OCI-LY7 (cell line): ENCODE results near the gene FERMT3. TPM values are rescaled to one million over a fixed set of nuclear protein-coding genes. Genes with fewer than 3 reads are reported as not detected.

ENCODE experiments used
- BruUV-seq: library from RNA; stranded (reverse); fragments of 400-500 nt; replicated peaks from 2 replicates; lab custom pipeline; 2021; lab: Mats Ljungman, UMichigan
- CTCF ChIA-PET: fragments of 300-600 bp; sonication (Branson Sonifier 250); formaldehyde crosslinking; loops from one replicate; lab custom pipeline; 2022; ENCODE audit warnings: antibody characterized with exemption; ENCODE audit not compliant: unreplicated experiment; lab: Charles Lee
- POLR2A ChIA-PET: fragments of 300-600 bp; sonication (Branson Sonifier 250); formaldehyde crosslinking; loops from one replicate; lab custom pipeline; 2022; ENCODE audit warnings: antibody characterized with exemption; lab: Charles Lee
- DNase-seq: peaks from one replicate; pipeline ENCODE4 v3.0.0-alpha.2; 2015; ENCODE audit warnings: low spot score
- H2AFZ ChIP-seq: fragments of 200-600 bp; sonication (generic), shearing (Covaris generic); 2 replicates; pipeline ENCODE4 v1.6.1; 2014; ENCODE audit warnings: mild to moderate bottlenecking, antibody characterized with exemption, low read length, moderate library complexity
- H3K27ac ChIP-seq: fragments of 200-600 bp; sonication (generic); 2 replicates; pipeline ENCODE4 v1.5.1; 2014; ENCODE audit warnings: mixed run types, low read depth, mild to moderate bottlenecking, moderate library complexity, low read length, inconsistent platforms; ENCODE audit not compliant: poor library complexity, severe bottlenecking
- H3K36me3 ChIP-seq: fragments of 200-600 bp; sonication (generic); 2 replicates; pipeline ENCODE4 v1.6.1; 2014; ENCODE audit warnings: mild to moderate bottlenecking, antibody characterized with exemption, low read length, moderate library complexity, mixed read lengths; ENCODE audit not compliant: insufficient read depth
- H3K4me1 ChIP-seq: fragments of 200-600 bp; sonication (generic); 2 replicates; pipeline ENCODE4 v1.5.1; 2014; ENCODE audit warnings: mild to moderate bottlenecking, low read length; ENCODE audit not compliant: insufficient read depth, poor library complexity, severe bottlenecking
- H3K4me2 ChIP-seq: fragments of 200-600 bp; sonication (generic); 2 replicates; pipeline ENCODE4 v1.6.1; 2014; ENCODE audit warnings: mild to moderate bottlenecking, low read length
- H3K4me3 ChIP-seq: fragments of 200-600 bp; sonication (generic); 2 replicates; pipeline ENCODE4 v1.5.1; 2014; ENCODE audit warnings: mild to moderate bottlenecking, low read depth, low read length; ENCODE audit not compliant: poor library complexity, severe bottlenecking
- H3K79me2 ChIP-seq: fragments of 200-600 bp; sonication (generic); 2 replicates; pipeline ENCODE4 v1.6.1; 2016; ENCODE audit warnings: low read depth, mild to moderate bottlenecking, low read length, moderate library complexity, mixed read lengths; ENCODE audit not compliant: insufficient read depth
- H3K9me2 ChIP-seq: fragments of 200-600 bp; sonication (generic); 2 replicates; pipeline ENCODE4 v1.6.1; 2016; ENCODE audit warnings: mild to moderate bottlenecking, low read length, mixed read lengths; ENCODE audit not compliant: insufficient read depth
- H3K9me3 ChIP-seq: fragments of 200-600 bp; sonication (generic); 2 replicates; pipeline ENCODE4 v1.6.1; 2014; ENCODE audit warnings: mild to moderate bottlenecking, mixed run types, low read length, mixed read lengths
- H4K20me1 ChIP-seq: fragments of 200-600 bp; sonication (generic); 2 replicates; pipeline ENCODE4 v1.6.1; 2014; ENCODE audit warnings: mild to moderate bottlenecking, antibody characterized with exemption, low read length, moderate library complexity, mixed read lengths; ENCODE audit not compliant: insufficient read depth
- CTCF ChIP-seq: fragments of 200-600 bp; sonication (generic); conservative IDR thresholded peaks from 2 replicates; pipeline ENCODE4 v1.5.1; 2014; ENCODE audit warnings: mild to moderate bottlenecking, antibody characterized with exemption, low read length, moderate library complexity, mixed read lengths
- EZH2phosphoT487 ChIP-seq: fragments of 200-600 bp; sonication (generic); IDR thresholded peaks from 2 replicates; pipeline ENCODE4 v1.6.1; 2018; ENCODE audit warnings: low read depth, borderline replicate concordance, mild to moderate bottlenecking, mixed run types, antibody characterized with exemption, low read length, moderate library complexity, mixed read lengths
- intact Hi-C: fragments of 100-400 bp; cut with micrococcal nuclease; formaldehyde crosslinking; loops from one replicate; pipeline ENCODE4 v1.10.0; 2022; ENCODE audit not compliant: unreplicated experiment
- total RNA-seq, 2 experiments: library from RNA; depleted of rRNA in 1 of 2; stranded (reverse); fragments of >200 nt in 1 of 2; shearing (Covaris generic) in 1 of 2; gene quantifications; 2 replicates each; pipeline ENCODE4 v1.2.3, GENCODE V29; 2014 to 2022

The FERMT3 gene
- total RNA-seq, 2 experiments from 2014 or later: 120 to 201 TPM

GRCh38 chr11:64225608-64226506 lies 19.3 kb downstream of the FERMT3 start, which contains the start of the genes NUDT22 and TRPT1:
Gene NUDT22, plus strand, starts transcription at chr11:64226274. Its CDS starts 379 bp downstream, at chr11:64226653.
Gene TRPT1, minus strand, starts transcription at chr11:64226186. Its CDS starts 326 bp downstream, at chr11:64225860.
- Histone ChIP-seq H2AFZ (peak within 1 kb of the TSS; percentile 46; the same call in 1 of the 2 replicates), H3K4me3 (peak within 1 kb of the TSS; percentile 83), H4K20me1 (no peaks in the 10 kb centered on the region), H3K36me3 (peaks cover 32% of the 10 kb centered on the region), H3K9me3 (no peaks in the 10 kb centered on the region), H3K79me2 (peaks cover 8% of the 10 kb centered on the region; the same call in 1 of the 2 replicates), H3K4me2 (peak within 1 kb of the TSS; percentile 99), H3K27ac (peak within 1 kb of the TSS; percentile 77), H3K9me2 (no peaks in the 10 kb centered on the region), H3K4me1 (peaks cover 33% of the 10 kb centered on the region)
- intact Hi-C loops: loop anchor here (1.0 kb wide), 2 partner anchors 19 to 43 kb away; no protein-coding TSS in a partner anchor
- DNase-seq: peak; percentile 95
- CTCF ChIA-PET: interaction anchor here (0.6 to 1.3 kb wide), 2 partner anchors 19 to 577 kb away, joined by 3 to 4 read pairs; partner anchors contain the start of gene FERMT3
- POLR2A ChIA-PET: interaction anchor here (0.6 to 4.4 kb wide), 10 partner anchors 9 to 397 kb away, joined by 3 to 29 read pairs (median 4); partner anchors contain the start of genes FERMT3, FKBP2, PPP1R14B and PRDX5
- BruUV-seq: no TSS peak
- TF ChIP-seq CTCF: peak; percentile 66
- no peak for TF ChIP-seq EZH2phosphoT487

GRCh38 chr11:64226507-64227051 lies 20.1 kb downstream of the FERMT3 start:
- Histone ChIP-seq H3K9me3 (no peaks in the 10 kb centered on the region), H3K4me1 (peaks cover 38% of the 10 kb centered on the region), H4K20me1 (no peaks in the 10 kb centered on the region), H3K4me2 (peak overlapping the region; percentile 99), H3K36me3 (peaks cover 27% of the 10 kb centered on the region), H3K4me3 (peak overlapping the region; percentile 83), H3K9me2 (no peaks in the 10 kb centered on the region), H3K27ac (peak overlapping the region; percentile 77), H2AFZ (0 out of 2 replicates have a peak overlapping the region, but pooled peaks have one; percentile 15), H3K79me2 (peaks cover 8% of the 10 kb centered on the region; the same call in 1 of the 2 replicates)
- ChIA-PET CTCF (interaction anchor here (0.6 to 1.3 kb wide), 3 partner anchors 20 to 576 kb away, joined by 3 to 4 read pairs (median 3); partner anchors contain the start of genes FERMT3 and PRDX5), POLR2A (interaction anchor here (0.6 to 4.4 kb wide), 10 partner anchors 9 to 789 kb away, joined by 3 to 29 read pairs (median 4); partner anchors contain the start of genes FERMT3, FKBP2, PPP1R14B and PRDX5)
- TF ChIP-seq EZH2phosphoT487 (no peak), CTCF (no peak)
- TSS peak; percentile 32 for BruUV-seq
- intact Hi-C loops: loop anchor here (1.0 kb wide), 2 partner anchors 19 to 43 kb away; no protein-coding TSS in a partner anchor
- peak; percentile 78 for DNase-seq
